ENCODE results near the gene ZNF407. TPM values are rescaled to one million over a fixed set of nuclear protein-coding genes. Genes with fewer than 3 reads are reported as not detected.

Gene ZNF407
- total and polyA plus RNA-seq, 9 donors = 5.3 to 22.3 (median 18.7) TPM

GRCh38 chr18:75105551-75106254 lies 508.0 kb downstream of the ZNF407 start:
- no peak overlapping the region for H3K27ac ChIP-seq
- H3K4me3 ChIP-seq = no peak overlapping the region
- no peaks in the 10 kb centered on the region for H3K36me3 ChIP-seq
- H3K4me1 ChIP-seq (ENCODE audit: insufficient read depth) = no peaks in the 10 kb centered on the region
- H3K27me3 ChIP-seq = no peaks in the 10 kb centered on the region
- H3K9me3 ChIP-seq = no peaks in the 10 kb centered on the region
- intact Hi-C loops (cut with DNase I) = no loop called here
- TF ChIP-seq POLR2A (IDR thresholded peaks at IDR 0.05) (no peak), EP300 (IDR thresholded peaks at IDR 0.05) (no peak)
- TF ChIP-seq, protein P1, sequence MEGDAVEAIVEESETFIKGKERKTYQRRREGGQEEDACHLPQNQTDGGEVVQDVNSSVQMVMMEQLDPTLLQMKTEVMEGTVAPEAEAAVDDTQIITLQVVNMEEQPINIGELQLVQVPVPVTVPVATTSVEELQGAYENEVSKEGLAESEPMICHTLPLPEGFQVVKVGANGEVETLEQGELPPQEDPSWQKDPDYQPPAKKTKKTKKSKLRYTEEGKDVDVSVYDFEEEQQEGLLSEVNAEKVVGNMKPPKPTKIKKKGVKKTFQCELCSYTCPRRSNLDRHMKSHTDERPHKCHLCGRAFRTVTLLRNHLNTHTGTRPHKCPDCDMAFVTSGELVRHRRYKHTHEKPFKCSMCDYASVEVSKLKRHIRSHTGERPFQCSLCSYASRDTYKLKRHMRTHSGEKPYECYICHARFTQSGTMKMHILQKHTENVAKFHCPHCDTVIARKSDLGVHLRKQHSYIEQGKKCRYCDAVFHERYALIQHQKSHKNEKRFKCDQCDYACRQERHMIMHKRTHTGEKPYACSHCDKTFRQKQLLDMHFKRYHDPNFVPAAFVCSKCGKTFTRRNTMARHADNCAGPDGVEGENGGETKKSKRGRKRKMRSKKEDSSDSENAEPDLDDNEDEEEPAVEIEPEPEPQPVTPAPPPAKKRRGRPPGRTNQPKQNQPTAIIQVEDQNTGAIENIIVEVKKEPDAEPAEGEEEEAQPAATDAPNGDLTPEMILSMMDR (IDR thresholded peaks at IDR 0.05) = no peak
- DNase-seq = no peak
- 78 to 86% (median 79%) methylated on average over 14 to 15 of the region's 15 CpGs for WGBS, 3 donors

DNA sequence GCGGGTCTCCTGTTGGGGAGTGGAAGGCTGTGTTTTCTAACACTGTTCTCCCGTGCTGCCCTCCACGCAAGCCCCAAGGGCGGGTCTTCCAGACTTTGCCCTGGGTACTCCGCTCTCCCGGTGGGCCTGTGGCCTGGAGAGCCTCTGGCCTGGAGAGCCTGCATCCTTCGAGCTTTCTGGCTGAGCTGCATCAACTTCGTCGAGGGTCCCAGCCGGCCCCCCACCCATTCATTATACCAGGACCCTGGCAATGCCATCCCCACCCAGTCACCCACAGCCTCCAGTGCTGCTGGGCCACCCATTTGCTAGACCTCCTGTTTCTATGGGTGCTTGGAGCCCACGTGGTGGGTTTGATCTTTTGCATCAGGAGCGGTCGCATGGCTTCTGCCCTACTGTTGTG lies 509.1 kb downstream of the ZNF407 start:
- Histone ChIP-seq H3K4me3 (no peak overlapping the region), H3K36me3 (no peaks in the 10 kb centered on the region), H3K9me3 (no peaks in the 10 kb centered on the region), H3K27ac (no peak overlapping the region), H3K27me3 (no peaks in the 10 kb centered on the region), H3K4me1 (ENCODE audit: insufficient read depth) (no peaks in the 10 kb centered on the region)
- 87 to 94% (median 91%) methylated on average over 13 of the region's 13 CpGs for WGBS, 3 donors
- no peak for DNase-seq
- TF ChIP-seq EP300 (IDR thresholded peaks at IDR 0.05) = no peak
- TF ChIP-seq, protein P1 (IDR thresholded peaks at IDR 0.05) = no peak
- intact Hi-C loops (cut with DNase I) = no loop called here

GRCh38 chr18:75107196-75107930 lies 509.7 kb downstream of the ZNF407 start:
- H3K9me3 ChIP-seq = no peaks in the 10 kb centered on the region
- no peaks in the 10 kb centered on the region for H3K27me3 ChIP-seq
- no peak for DNase-seq
- H3K4me3 ChIP-seq = no peak overlapping the region
- TF ChIP-seq EP300 (IDR thresholded peaks at IDR 0.05) = no peak
- TF ChIP-seq, protein P1 (IDR thresholded peaks at IDR 0.05) = no peak
- TF ChIP-seq POLR2A (IDR thresholded peaks at IDR 0.05) = no peak
- intact Hi-C loops (cut with DNase I) = no loop called here
- no peaks in the 10 kb centered on the region for H3K4me1 ChIP-seq (ENCODE audit: insufficient read depth)
- H3K27ac ChIP-seq = no peak overlapping the region
- WGBS, 3 donors = 90 to 91% (median 90%) methylated on average over 19 of the region's 19 CpGs
- no peaks in the 10 kb centered on the region for H3K36me3 ChIP-seq

DNA sequence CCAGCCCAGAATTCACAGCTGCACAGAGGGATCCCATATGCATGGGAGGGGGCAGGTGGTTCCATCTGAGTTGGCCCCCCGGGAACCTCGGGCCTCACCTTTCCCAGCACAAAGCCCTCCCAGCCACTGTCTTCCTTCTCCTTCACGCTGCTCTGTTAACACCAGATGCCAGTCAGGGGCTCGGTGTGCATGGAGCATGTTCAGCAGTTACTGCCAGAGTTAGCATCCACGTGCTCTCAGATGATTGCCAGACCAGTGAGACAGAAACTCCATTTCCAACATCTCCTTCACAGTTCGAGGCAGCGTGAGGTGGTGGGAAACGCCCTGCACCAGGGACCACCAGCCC lies 510.2 kb downstream of the ZNF407 start:
- Histone ChIP-seq H3K4me3 (no peak overlapping the region), H3K4me1 (ENCODE audit: insufficient read depth) (no peaks in the 10 kb centered on the region), H3K27ac (no peak overlapping the region), H3K27me3 (no peaks in the 10 kb centered on the region), H3K36me3 (no peaks in the 10 kb centered on the region), H3K9me3 (no peaks in the 10 kb centered on the region)
- TF ChIP-seq POLR2A (IDR thresholded peaks at IDR 0.05) = no peak
- TF ChIP-seq, protein P1 (IDR thresholded peaks at IDR 0.05) = no peak
- no peak for TF ChIP-seq EP300 (IDR thresholded peaks at IDR 0.05)
- 91 to 95% (median 92%) methylated on average over 8 of the region's 8 CpGs for WGBS, 3 donors
- no peak for DNase-seq
- intact Hi-C loops (cut with DNase I) = no loop called here
